GM18508 (cell line): Measurements from ENCODE around the gene ADAMTS2.

Experiments used
- ATAC-seq: cut with Tn5 transposase; IDR thresholded peaks from one replicate; pipeline ENCODE4 v1.9.1; 2021; ENCODE audit warnings: moderate number of reproducible peaks; ENCODE audit not compliant: insufficient read depth, unreplicated experiment

ADAMTS2 gene

DNA sequence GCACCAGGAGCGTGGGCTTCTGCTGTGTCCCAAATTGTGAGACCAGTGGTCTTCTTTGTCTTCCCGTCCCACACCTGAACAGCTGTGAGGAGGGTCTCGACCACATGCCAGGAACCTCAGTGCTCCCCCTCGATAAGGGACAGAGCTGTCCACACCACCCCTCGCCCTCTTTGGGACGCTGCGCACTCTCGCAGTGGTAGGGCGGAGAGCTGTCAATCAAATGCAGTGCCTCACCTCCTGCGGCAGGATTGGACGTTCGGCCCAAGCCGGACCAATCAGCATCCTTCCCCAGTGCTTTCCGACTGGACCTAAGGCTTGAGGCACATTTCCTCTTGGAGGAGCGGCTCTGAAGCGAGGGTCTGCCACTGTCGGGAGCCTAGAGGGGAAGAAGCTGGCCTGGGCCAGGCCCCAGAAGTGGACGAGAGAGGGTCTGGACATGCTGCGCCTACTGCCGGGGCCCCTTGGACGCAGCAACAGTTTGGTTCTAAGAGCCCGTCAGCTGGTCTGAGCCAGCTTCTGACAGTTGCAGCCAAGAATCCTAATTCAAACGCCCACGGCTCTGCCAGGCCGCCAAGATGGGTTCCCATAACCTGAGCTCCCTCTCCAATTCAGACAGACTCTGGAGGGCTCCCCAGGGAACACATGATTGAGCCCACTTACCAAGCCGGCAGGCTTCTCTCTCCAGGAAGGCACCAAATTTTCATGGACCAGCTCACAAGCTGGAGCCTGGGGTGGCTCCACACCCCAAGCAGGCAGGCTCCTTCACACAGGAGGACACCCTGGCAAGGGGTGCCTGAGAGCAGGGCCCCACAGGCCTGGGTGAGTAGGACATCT lies 28.1 kb upstream of the ADAMTS2 start:
- no peak for ATAC-seq

DNA sequence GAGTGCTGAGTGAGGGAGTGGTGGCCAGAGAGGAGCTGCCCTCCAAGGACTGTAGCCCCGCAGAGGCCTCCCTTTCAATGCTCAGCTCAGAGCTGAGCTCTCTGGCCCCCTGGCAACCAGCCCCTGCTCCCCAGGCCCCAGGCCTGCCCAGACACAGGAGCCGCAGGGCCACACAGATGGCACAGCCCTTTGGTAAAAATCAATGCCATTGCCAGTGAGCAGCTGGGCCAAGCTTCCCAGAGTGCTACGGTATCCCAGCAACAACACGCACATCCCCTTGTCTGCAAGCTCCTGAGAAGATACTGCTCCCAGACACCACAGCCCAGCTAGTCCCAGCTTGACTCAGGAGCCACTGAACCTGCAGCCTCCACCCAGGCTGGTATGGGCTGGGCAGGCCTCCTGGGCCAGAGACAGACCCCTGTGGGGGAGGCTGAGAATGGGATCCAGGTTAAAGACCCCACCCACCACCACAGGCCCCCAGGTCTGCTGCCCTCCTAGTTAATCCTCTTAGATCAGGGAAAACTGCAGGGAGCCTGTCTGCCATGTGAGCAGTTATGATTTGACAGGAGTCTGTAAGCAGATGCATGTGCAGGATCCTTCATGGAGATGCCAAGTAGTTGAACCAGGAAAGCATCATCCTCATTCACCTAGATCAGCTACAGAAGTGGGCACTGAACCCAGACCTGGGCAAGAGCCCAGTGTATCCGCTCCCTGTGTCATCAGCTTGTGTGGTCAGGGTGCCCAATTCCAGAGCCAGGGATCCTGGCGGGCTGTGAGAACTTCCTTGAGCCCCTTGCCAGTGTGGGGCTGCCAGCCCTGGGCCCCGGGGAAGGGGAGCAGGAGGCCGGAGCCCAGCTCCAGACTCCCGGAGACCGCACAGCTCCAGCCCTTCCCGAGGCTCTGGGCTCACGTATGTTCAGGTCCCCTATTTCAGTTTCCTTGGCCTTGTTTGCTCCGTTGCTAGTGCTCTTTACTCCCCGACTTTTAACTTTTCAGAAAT lies 26.7 kb upstream of the ADAMTS2 start:
- ATAC-seq = no peak

DNA sequence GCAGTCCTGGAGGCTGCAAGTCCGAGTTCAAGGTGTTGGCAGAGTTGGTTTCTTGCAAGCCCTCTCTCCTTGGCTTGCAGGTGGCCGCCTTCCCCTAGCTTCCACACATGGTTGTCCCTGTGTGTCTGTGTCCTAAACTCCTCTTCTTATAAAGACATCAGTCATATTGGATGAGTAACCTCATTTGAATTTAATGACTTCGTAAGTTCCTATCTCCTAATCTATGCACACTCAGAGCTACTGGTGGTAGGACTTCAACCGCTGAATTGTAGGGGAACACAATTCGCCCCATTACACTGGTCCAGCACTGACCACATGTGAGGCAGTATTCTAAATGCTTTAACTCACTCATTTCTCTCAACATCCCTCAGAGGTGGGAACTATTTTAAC lies 25.9 kb upstream of the ADAMTS2 start:
- ATAC-seq = no peak

DNA sequence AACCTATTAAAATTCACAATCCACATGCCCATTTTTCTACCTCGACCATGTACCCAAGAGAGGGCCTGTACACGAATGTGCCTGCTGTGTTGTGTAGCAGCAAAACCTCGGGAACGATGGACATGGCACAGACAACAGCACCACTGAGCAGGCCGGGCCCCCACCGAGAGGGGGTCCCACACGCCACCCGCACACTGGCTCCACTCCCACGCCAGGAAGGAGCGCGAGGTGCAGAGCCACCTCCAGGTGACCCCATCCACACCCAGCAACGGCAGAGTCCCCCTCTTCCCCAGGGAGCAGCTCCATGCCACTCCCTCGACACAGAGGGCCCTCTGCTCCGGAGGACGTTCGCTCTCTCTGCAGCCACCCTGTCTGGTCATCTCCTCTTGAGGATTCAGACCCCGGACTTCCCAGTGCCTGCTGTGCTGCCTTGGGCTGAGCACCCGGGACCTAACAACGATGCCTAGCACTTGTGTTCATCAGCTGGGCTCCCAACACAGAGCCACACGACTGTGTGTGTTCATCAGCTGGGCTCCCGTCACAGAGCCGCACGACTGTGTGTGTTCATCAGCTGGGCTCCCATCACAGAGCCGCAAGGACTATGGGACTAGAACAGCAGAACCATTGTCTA lies 25.3 kb upstream of the ADAMTS2 start:
- ATAC-seq = no peak

DNA sequence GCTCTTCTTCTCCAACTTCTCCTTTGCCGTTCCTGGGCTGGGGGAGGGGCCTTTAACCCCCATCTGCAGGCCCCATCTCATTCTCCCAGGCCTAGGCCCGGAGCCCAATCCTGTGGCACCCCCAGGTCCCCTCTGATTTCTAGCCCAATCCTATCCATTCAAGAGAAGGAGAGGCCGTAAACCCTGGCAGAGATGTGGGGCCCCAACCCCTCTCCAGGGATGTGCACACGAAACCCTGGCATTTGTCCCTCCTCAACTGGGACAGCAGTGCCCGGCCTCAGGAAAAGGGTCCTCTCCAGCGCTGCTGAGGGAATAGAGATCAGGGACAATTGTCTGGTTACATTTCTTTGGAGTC lies 24.2 kb upstream of the ADAMTS2 start:
- ATAC-seq = no peak

DNA sequence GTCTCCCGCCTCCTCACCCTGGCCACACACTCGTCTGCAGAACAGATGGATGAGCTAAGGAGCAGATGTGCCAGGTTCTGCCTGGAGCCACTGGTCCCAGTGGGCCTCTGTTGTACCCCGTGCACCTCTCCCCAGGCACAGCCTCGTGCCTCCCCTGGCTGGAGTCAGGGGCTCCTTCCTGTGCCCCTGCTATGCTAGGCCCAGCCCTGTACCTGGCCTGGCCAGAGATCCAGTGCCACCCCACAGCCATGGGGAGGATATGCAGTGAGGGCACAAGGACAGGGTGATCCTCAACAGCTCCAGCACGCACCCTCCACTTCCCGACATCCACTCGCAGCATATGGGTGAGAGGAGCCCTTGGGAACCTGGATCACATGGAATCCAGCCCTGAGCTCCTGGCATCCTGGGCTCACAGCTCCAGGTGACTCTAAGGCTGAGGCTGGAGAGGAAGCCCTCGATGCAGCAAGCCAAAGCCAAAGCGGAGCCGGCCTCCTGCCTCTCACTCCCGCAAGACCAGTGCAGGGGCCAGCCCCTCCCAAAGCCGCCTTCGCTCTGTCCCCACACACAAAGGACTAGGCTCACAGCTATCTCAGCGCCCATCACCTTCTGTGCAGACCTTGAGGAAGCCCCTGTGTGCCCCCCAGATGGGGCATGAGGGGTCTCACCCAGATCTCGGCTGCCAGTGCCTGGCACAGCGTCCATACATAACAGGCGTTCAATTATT lies 23.7 kb upstream of the ADAMTS2 start:
- no peak for ATAC-seq

DNA sequence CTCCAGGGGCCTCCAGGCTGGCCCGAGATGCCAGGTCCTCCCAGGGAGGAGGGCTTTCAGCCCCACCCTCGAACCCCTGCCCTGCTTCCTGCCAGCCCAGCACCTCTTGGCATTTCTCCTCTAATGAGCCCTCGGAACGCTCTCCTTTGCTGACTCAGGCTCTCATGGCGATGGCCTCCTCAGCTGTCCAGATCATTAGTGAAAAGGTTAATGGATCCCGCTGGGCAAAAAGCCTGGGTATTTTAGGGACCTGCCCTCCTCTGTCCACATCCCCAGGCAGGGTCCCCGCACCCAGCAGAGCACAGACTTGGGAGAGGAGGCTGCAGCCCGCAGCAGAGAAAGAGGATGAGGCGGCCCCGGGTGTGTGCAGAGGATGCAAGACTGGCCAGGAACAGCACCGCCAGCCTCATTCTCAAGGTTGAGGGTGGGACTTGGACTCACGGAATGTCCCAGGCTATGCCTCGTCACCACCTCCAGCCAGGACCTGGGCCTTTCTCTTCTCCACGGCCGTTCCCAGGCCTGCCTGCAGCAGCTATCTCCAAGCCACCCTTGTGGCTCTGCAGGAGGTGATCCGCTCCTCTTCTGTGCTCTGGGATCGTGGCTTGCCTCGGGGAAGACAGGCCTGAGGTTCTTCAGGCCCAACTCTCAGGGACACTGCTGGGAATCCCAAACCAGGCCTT lies 23.0 kb upstream of the ADAMTS2 start:
- ATAC-seq = no peak

DNA sequence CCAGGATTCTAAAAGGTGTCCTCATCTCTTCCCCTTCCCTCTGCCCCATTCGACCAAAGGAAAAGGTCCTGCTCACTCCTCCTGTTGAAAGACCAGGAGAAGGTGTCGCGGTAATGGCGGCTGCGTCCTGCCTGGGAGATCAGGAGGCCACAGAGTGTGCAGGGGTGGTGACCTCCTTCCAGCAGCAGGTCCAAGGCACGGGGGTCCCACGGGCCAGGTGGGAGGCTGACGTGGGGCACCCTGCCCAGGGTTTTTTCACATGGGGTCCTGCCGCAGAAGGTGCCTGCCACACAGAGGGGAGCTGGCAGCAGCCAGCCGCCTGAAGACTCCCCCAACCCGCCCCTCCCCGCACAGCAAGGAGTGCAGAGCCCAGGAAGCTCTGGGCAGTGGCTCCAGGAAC lies 22.2 kb upstream of the ADAMTS2 start:
- ATAC-seq = no peak

DNA sequence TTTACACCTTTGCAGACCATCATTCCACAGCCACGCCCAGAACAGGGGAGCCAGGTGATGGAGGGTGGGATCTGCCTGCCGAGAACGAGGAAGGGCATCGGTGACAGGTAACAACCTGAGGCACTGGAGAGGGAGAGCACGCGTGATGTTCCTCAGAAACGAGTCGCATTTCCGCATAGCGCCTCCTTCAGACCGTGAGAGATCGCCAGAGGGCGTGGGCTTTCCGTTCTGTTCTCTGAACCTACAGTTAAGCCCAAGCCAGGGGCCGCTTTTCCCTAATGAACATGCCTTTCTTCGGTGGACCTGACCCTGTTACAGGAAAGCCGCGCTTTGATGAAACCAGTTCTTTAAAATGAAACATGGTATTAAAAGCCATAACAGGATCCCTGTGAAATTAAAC lies 17.1 kb upstream of the ADAMTS2 start:
- ATAC-seq = no peak

DNA sequence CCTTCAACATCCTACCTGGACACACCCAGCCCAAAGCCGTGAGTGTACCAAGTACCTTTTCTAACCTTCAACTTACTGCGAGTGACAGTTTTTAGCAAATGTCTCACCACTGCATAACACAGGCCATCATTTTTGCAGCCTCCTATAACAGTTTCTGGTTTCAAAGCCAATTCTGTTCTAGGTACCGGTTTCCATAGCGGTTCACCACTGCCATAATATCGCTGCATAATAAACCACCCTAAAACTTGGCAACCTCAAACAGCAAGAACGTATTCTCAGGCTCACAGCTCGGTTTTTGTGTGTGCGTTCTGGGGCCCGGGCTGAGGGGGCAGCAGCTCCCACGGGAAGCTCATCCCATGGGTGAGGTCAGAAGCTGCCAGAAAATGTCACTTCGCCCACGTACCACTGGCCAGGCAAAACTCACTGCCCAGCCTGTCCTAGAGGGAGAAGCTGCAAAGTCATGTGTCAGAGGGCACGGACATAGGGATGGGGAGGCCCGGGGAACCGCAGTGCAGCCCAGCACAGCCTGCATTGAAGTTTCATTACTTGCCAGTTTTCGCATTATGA lies 15.9 kb upstream of the ADAMTS2 start:
- no peak for ATAC-seq

DNA sequence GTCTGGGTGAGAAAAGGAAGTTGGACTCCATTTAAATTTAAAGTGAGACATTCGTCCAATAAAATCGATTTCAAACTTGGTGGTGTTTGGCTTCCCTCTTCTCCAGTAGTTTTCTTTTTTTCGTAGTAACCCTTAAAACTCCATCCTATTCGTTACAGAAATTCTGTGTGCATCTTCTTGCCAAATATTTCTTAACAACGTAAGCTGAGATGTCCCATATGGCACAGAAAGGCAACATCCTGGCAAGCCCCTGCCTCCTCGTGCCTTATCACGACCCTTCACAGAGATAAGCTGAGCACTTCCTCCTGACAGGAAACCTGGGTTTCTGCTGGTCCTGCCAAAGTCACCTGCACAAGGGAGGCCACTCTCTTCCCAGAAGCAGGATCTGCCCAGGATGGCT lies 11.8 kb upstream of the ADAMTS2 start:
- no peak for ATAC-seq

DNA sequence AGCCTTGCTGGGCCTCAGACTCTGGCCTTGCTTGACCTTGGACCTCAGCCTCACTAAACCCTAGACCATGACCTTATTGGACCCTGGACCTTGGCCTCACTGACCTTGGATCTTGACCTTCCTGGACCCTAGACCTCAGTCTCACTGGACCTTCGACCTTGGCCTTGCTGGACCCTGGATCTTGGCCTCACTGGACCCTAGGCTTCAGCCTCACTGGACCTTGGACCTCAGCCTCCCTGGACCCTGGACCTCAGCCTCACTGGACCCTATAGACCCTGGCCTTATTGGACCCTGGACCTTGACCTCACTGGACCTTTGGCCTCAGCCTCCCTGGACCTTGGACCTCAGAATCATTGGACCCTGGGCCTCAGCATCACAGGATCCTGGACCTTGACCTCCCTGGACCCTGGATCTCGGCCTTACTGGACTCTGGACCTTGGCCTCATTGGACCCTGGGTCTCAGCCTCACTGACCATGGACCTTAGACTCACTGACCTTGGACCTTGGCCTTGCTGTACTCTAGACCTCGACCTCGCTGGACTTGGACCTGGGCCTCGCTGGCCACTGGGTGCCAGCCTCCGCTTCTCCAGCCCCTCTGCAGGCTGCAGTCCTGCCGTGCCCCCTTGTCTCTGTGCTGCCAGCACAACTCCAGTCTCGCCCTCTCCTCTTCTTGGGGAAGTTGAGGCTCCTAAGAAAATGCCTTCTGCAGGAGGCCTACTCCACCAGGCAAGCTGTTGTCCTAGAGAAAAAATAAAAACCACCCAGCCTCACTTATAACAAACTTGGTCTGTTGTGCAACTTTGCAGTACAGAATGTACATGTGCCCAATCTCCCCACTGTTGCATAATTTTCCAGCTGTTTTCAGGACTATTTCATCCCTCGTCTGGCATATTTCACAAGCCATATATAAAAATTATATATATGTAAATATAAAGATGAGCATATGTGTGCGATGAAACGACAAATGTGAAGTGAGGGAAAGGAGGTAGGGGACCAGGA lies 11.0 kb upstream of the ADAMTS2 start:
- ATAC-seq = no peak

DNA sequence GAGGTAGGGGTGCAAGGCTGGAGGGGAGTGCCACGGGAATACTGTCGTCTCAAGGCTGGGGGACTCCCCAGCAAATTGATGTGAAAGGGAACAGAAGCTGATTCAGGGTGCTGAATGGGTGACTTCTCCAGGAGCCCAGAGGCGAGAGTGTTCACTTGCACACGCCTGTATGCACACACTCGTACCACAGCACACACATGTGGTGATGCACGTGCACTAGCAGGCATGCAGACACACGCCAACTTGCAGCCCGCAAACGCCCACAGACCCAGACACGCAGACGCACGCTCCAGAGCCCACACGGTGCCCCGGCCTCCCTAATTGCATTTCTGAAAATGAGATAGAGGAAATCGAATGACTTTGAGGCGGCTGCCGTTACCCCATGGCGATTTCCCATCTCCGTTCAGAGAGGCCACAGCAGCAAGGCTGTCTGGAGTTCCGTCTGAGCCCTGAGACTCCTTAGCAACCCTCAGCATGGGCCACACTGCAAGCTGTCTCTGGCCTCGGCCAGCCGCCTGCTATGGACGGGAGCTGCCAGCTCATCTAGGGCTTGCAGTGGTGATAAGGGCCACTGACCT lies 9.1 kb upstream of the ADAMTS2 start:
- no peak for ATAC-seq

DNA sequence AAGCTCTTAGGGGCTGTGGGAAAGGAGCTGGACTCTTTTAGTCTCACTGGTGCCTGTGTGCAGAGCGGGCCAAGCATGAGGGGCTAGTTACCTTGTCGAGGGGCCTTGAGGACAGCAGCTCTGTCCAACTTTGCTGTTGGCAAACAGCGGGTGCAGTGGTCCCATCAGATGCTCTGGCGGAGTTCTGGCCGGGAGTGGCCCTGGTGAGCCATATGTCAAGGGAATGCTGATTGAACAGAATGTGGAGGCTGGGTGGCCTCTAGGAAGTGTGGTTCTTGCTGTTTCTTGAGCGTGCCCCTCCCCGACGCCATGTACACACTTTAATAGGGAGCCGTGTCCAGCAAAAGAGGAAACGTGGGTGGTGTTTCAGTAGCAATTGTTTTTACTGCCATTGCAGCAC lies 3.6 kb upstream of the ADAMTS2 start:
- ATAC-seq = no peak

DNA sequence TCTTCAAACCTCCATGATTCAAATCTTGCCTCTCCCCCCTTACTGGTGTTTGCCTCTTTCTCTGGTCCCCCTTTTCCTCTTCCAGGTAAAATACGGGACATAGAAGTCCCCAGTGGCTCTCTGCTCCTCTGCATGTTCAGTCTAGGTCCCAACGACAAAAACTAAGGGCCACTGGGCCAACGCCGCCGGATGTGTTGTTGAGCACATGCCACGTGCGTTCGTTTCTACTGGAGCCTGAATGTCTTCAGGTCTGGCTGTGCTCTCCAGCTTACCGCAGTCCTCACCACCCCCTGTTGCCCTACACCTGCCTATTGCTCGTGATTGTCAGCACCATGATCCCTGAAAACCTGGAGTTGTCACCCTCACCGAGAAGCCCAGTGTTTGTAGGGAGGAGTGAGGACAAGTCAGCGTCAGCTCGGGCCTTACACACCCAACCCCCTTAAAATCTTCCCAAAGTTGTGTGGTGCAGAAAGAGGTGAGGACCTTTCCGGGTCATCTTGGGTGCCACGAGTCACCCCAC lies 2.8 kb upstream of the ADAMTS2 start:
- no peak for ATAC-seq

DNA sequence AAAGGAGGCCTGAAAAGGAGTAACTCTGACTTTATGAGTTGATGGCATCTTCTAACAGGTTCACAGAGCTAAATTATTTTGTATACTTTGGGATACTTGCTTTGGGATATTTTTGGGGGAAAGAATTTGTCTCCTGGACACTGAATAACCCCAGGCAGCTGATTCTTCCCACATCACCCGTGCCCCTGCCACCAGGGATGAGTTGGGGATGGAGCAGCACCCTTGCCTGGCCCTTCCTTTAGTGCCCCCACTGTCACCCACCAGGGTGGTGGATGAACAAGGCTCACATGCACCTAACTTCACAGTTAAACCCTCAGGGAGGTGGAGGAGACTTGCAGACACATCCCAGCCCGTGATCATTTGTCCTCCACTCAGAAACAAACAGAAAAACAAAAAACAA lies 2.3 kb upstream of the ADAMTS2 start:
- no peak for ATAC-seq

DNA sequence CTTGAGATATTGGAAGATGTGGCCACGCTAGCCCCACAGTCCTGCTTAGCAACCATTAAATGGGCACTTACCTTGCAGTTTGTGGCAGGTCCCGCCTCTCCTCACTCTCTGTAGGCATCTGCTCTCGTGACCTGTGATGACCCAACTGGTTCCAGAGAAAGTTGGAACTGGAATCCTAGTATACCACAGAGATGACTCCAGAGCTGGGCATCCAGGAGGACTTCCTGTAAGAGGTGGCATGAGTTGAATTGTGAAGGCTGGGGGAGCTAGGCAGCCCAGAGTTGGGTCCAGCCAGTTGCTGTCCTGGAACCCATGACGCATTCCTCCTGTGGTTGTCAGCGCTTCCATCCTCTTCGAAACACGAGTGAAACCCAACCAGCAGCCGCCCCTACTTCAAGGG lies 1.6 kb upstream of the ADAMTS2 start:
- ATAC-seq = no peak

DNA sequence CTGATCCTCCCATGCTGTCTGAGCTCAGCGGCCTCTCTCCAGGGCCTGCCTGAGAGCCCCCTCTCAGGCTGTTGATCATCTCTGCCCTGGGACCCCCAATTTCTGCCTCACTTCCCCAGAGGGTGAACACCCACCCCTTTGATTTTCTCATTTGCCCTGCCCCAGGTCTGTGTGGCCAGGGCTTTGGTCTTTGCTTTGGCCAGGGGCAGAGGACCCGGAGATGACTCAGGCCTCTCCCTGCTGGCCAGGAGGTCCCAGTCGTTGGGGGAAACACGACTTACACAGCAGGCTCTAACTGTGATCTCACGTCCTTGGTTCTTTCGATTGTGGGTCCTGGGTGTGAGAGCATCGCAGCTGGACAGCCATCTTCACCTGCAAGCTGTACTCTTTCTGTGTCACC lies 1.1 kb upstream of the ADAMTS2 start:
- ATAC-seq = no peak
